Chondrocyte (in vitro differentiated cells): ENCODE results near the gene LUZP2. TPM values are rescaled to one million over a fixed set of nuclear protein-coding genes. Genes with fewer than 3 reads are reported as not detected.

Source experiments
- DNase-seq: peaks from one replicate; pipeline ENCODE4 v3.0.0; 2021; ENCODE audit warnings: mixed read lengths, low spot score
- H3K27ac Mint-ChIP-seq: one replicate; pipeline ENCODE4 v1.8.0; 2021; ENCODE audit warnings: mild to moderate bottlenecking, moderate library complexity, mixed read lengths; ENCODE audit not compliant: unreplicated experiment
- H3K27me3 Mint-ChIP-seq: 2 replicates; pipeline ENCODE4 v1.8.0; 2021; ENCODE audit warnings: low read depth, mixed read lengths
- H3K36me3 Mint-ChIP-seq: 2 replicates; pipeline ENCODE4 v1.8.0; 2021; ENCODE audit warnings: low read depth, mixed read lengths
- H3K4me1 Mint-ChIP-seq: 2 replicates; pipeline ENCODE4 v1.8.0; 2021; ENCODE audit warnings: low read depth, mild to moderate bottlenecking, mixed read lengths
- H3K4me3 Mint-ChIP-seq: one replicate; pipeline ENCODE4 v1.8.0; 2021; ENCODE audit warnings: mild to moderate bottlenecking, moderate library complexity, mixed read lengths; ENCODE audit not compliant: unreplicated experiment
- H3K9me3 Mint-ChIP-seq: 2 replicates; pipeline ENCODE4 v1.8.0; 2021; ENCODE audit warnings: low read depth, mixed read lengths
- CTCF ChIP-seq: fragments of 200-600 bp; sonication (generic); IDR thresholded peaks from 2 replicates; pipeline ENCODE4 v1.5.0; 2021; ENCODE audit warnings: antibody characterized with exemption, mild to moderate bottlenecking, moderate library complexity
- total RNA-seq: library from RNA; stranded (reverse); gene quantifications from 3 replicates; pipeline ENCODE4 v1.2.1, GENCODE V29; 2021

Gene LUZP2
- total RNA-seq, 1 donor from 2014 or later, result 13.9 TPM

GRCh38 chr11:24667353-24667968 is 170.6 kb downstream of the LUZP2 start:
- no peak overlapping the region for H3K27ac Mint-ChIP-seq
- no peaks in the 10 kb centered on the region for H3K27me3 Mint-ChIP-seq

GRCh38 chr11:24678703-24679348 is 182.0 kb downstream of the LUZP2 start:
- TF ChIP-seq CTCF, result no peak
- Mint-ChIP-seq H3K4me1 (peaks cover 14% of the 10 kb centered on the region), H3K4me3 (no peak overlapping the region), H3K9me3 (no peaks in the 10 kb centered on the region), H3K27ac (no peak overlapping the region), H3K27me3 (no peaks in the 10 kb centered on the region), H3K36me3 (no peaks in the 10 kb centered on the region)
- no peak for DNase-seq

More at GRCh38 chr11:24667353-24667968, 170.6 kb downstream of the LUZP2 start:
- H3K4me3 Mint-ChIP-seq, result no peak overlapping the region
- H3K36me3 Mint-ChIP-seq, result peaks cover 1% of the 10 kb centered on the region
- peaks cover 2% of the 10 kb centered on the region for H3K4me1 Mint-ChIP-seq
- DNase-seq, result no peak
- H3K9me3 Mint-ChIP-seq, result peaks cover 8% of the 10 kb centered on the region
- no peak for TF ChIP-seq CTCF

GRCh38 chr11:24679821-24680351 is 183.0 kb downstream of the LUZP2 start:
- Mint-ChIP-seq H3K4me3 (no peak overlapping the region), H3K27ac (no peak overlapping the region), H3K9me3 (no peaks in the 10 kb centered on the region), H3K36me3 (no peaks in the 10 kb centered on the region), H3K4me1 (peaks cover 5% of the 10 kb centered on the region), H3K27me3 (no peaks in the 10 kb centered on the region)
- no peak for TF ChIP-seq CTCF
- no peak for DNase-seq

- peaks cover 2% of the 10 kb centered on the region for H3K4me1 Mint-ChIP-seq
- H3K9me3 Mint-ChIP-seq, result no peaks in the 10 kb centered on the region
- TF ChIP-seq CTCF, result no peak
- no peak overlapping the region for H3K4me3 Mint-ChIP-seq
- H3K27ac Mint-ChIP-seq, result no peak overlapping the region
- no peak for DNase-seq
- H3K27me3 Mint-ChIP-seq, result no peaks in the 10 kb centered on the region
- no peaks in the 10 kb centered on the region for H3K36me3 Mint-ChIP-seq
These were observed 186.7 kb downstream of the LUZP2 start for GRCh38 chr11:24683583-24683982.

GRCh38 chr11:24685821-24686220 is 189.0 kb downstream of the LUZP2 start:
- DNase-seq, result no peak
- H3K9me3 Mint-ChIP-seq, result no peaks in the 10 kb centered on the region
- no peaks in the 10 kb centered on the region for H3K36me3 Mint-ChIP-seq
- no peak overlapping the region for H3K27ac Mint-ChIP-seq
- H3K4me1 Mint-ChIP-seq, result no peaks in the 10 kb centered on the region
- TF ChIP-seq CTCF, result no peak
- no peak overlapping the region for H3K4me3 Mint-ChIP-seq
- no peaks in the 10 kb centered on the region for H3K27me3 Mint-ChIP-seq
